Ovary (tissue), 9 donors: ENCODE measurements around the gene GRK2. TPM values are rescaled to one million over a fixed set of nuclear protein-coding genes. Genes with fewer than 3 reads are reported as not detected.
A peak's percentile ranks its signal among the peaks of the same experiment; 100 is the strongest.

ENCODE experiments used
- DNase-seq, 5 donors: peaks; one replicate each; pipeline ENCODE4 v3.0.0-alpha.2; 2019 to 2020
- H3K27ac ChIP-seq, 2 donors: fragments of 200-600 bp; one replicate each; pipeline versions ENCODE4 v1.5.1 to v1.8.0; 2019 to 2022
- H3K27me3 ChIP-seq: fragments of 200-600 bp; one replicate; pipeline ENCODE4 v1.8.0; 2022
- H3K36me3 ChIP-seq: fragments of 200-600 bp; sonication (generic); one replicate; pipeline ENCODE4 v1.5.1; 2019
- H3K4me1 ChIP-seq: one replicate; pipeline ENCODE4 v1.8.1; 2013; ENCODE audit warnings: mild to moderate bottlenecking, moderate library complexity; ENCODE audit not compliant: insufficient read depth
- H3K4me3 ChIP-seq: fragments of 200-600 bp; sonication (generic); one replicate; pipeline ENCODE4 v1.5.1; 2017
- H3K9me3 ChIP-seq, 2 donors: fragments of 200-600 bp in 1 of 2; sonication (generic) in 1 of 2; one replicate each; pipeline versions ENCODE4 v1.5.1 to v1.8.1; 2013 to 2019; ENCODE audit warnings: mild to moderate bottlenecking in 1 of 2, moderate library complexity in 1 of 2
- CTCF ChIP-seq, 3 donors: fragments of 450-650 bp in 2 of 3; fragments of 200-600 bp in 1 of 3; IDR thresholded peaks; one replicate each; pipeline versions ENCODE4 v1.5.1 to v1.8.0; 2016 to 2022; ENCODE audit warnings: antibody characterized with exemption in 3 of 3, mild to moderate bottlenecking in 1 of 3
- EP300 ChIP-seq: sonication (generic); formaldehyde crosslinking; IDR thresholded peaks from one replicate; pipeline ENCODE4 v1.6.1; 2017; ENCODE audit warnings: antibody characterized with exemption
- POLR2A ChIP-seq: fragments of 450-650 bp; IDR thresholded peaks from one replicate; pipeline ENCODE4 v1.6.1; 2017; ENCODE audit warnings: antibody characterized with exemption, mild to moderate bottlenecking, moderate library complexity
- whole genome bisulfite sequencing, 3 donors: extraction: QIAGEN DNeasy Blood & Tissue Kit in 1 of 3; methylation state at CpG; one replicate each; pipeline versions ENCODE4 v1.1.5 to v1.1.7; 2013 to 2017; 5-methylcytosine and 5-hydroxymethylcytosine counted together
- intact Hi-C, 4 donors: fragments of 100-400 bp; cut with DNase I; formaldehyde crosslinking; loops; one replicate each; pipeline versions ENCODE4 v1.11.0 to v1.15.1; 2022 to 2023
- polyA plus RNA-seq, 2 donors: library from polyadenylated mRNA; stranded (reverse); fragments of 200-250 nt in 1 of 2; fragments of 350-450 nt in 1 of 2; fragmentation: Illumina TruSeq in 1 of 2; extraction: RNeasy Lipid Tissue Mini Kit (QIAGEN cat#74804) in 1 of 2; gene quantifications; one replicate each; pipeline ENCODE4 v1.2.3, GENCODE V29; 2013 to 2014
- total RNA-seq, 7 donors: library from RNA; depleted of rRNA in 2 of 7; stranded (reverse); fragments of >200 nt in 2 of 7; fragmentation: NEBNext Ultra II Directional in 3 of 7; extraction: Animal tissue kit (Norgen Biotek cat#: 25700) in 3 of 7; gene quantifications; one replicate each; pipeline versions ENCODE4 v1.1.0 to v1.2.4, GENCODE V29; 2016 to 2023
- donor health status: DM: no; HTN: no; CAD: no; lungs with moderate emphysema.
- donor health status: DM: no; HTN: no; CAD: no.
- donor health status: Bipolar disorder and iron deficiency.
- donor health status: DM: yes; HTN: yes; CAD: no.
- donor health status: DM: no; HTN: no; CAD: no.
- donor health status: DM: yes; HTN: yes; CAD: no.

Gene GRK2
- total and polyA plus RNA-seq, 9 donors = 21.5 to 58.1 (median 40.5) TPM

- no peaks in the 10 kb centered on the region for H3K27me3 ChIP-seq
- peak overlapping the region; percentile 61 for H3K4me3 ChIP-seq
- no peaks in the 10 kb centered on the region for H3K9me3 ChIP-seq
- no peaks in the 10 kb centered on the region for H3K36me3 ChIP-seq
- peak in 4 of 5 donors; percentile 48 to 71 (median 54) for DNase-seq
- H3K4me1 ChIP-seq = peaks cover 9% of the 10 kb centered on the region
- intact Hi-C loops = no loop called here
- WGBS, 3 donors = 20 to 28% (median 21%) methylated on average over 20 to 23 of the region's 23 CpGs
- peak overlapping the region; percentile 81 to 82 for H3K27ac ChIP-seq
- TF ChIP-seq POLR2A (no peak), CTCF (IDR thresholded peaks at IDR 0.05) (no peak), EP300 (no peak)
Observed at GRCh38 chr11:67302571-67303131, 36.4 kb downstream of the GRK2 start.

GRCh38 chr11:67303132-67303834 is 37.0 kb downstream of the GRK2 start, which contains the start of gene SSH3:
Gene SSH3, plus strand, starts transcription at chr11:67303530. Its CDS starts 96 bp downstream, at chr11:67303626.
- Histone ChIP-seq H3K27ac (peak within 1 kb of the TSS; percentile 81 to 82), H3K36me3 (no peaks in the 10 kb centered on the region), H3K4me3 (peak within 1 kb of the TSS; percentile 61), H3K27me3 (no peaks in the 10 kb centered on the region), H3K4me1 (peaks cover 9% of the 10 kb centered on the region), H3K9me3 (no peaks in the 10 kb centered on the region)
- peak; percentile 70 to 79 (median 73) for DNase-seq
- peak; percentile 39 for TF ChIP-seq POLR2A
- no peak for TF ChIP-seq CTCF (IDR thresholded peaks at IDR 0.05)
- no peak for TF ChIP-seq EP300
- intact Hi-C loops = no loop called here
- WGBS, 3 donors = 1% methylated on average over 50 to 65 of the region's 65 CpGs

- Histone ChIP-seq H3K4me1 (peaks cover 9% of the 10 kb centered on the region), H3K4me3 (peak overlapping the region; percentile 61), H3K9me3 (no peaks in the 10 kb centered on the region), H3K36me3 (no peaks in the 10 kb centered on the region), H3K27me3 (no peaks in the 10 kb centered on the region), H3K27ac (peak overlapping the region; percentile 81 to 82)
- 1 to 8% (median 2%) methylated on average over 22 to 43 of the region's 43 CpGs for WGBS, 3 donors
- no peak for TF ChIP-seq CTCF (IDR thresholded peaks at IDR 0.05)
- no peak for TF ChIP-seq EP300
- TF ChIP-seq POLR2A = no peak
- intact Hi-C loops = no loop called here
- peak in 4 of 5 donors; percentile 39 to 71 (median 56) for DNase-seq
Observed at GRCh38 chr11:67303835-67304411, 37.6 kb downstream of the GRK2 start.

- H3K9me3 ChIP-seq = no peaks in the 10 kb centered on the region
- peaks cover 9% of the 10 kb centered on the region for H3K4me1 ChIP-seq
- intact Hi-C loops = loop anchor here in 1 of 4 donors (5.0 kb wide), 1 partner anchor 32 kb away; no protein-coding TSS in a partner anchor
- DNase-seq = peak in 2 of 5 donors; percentile 20 to 33
- H3K36me3 ChIP-seq = no peaks in the 10 kb centered on the region
- TF ChIP-seq POLR2A (no peak), EP300 (no peak), CTCF (IDR thresholded peaks at IDR 0.05) (no peak)
- peak overlapping the region in 1 of 2 donors; percentile 82 for H3K27ac ChIP-seq
- WGBS, 3 donors = 76 to 87% (median 79%) methylated on average over 14 of the region's 14 CpGs
- H3K27me3 ChIP-seq = no peaks in the 10 kb centered on the region
- H3K4me3 ChIP-seq = peak overlapping the region; percentile 61
Observed at GRCh38 chr11:67304511-67305113, 38.3 kb downstream of the GRK2 start.
